G401.6 (cell line): ENCODE results near the gene VCPKMT.

Experiments
- FAIRE-seq: peaks from 2 replicates; lab custom pipeline; 2012; peaks lifted over from hg19 to GRCh38; lab: Jason Lieb, UNC

VCPKMT gene

GRCh38 chr14:50064993-50065392, 51.4 kb downstream of the VCPKMT start:
- no peak for FAIRE-seq

GRCh38 chr14:50063876-50064420, 52.4 kb downstream of the VCPKMT start:
- no peak for FAIRE-seq

GRCh38 chr14:50062438-50063085, 53.8 kb downstream of the VCPKMT start:
- no peak for FAIRE-seq

- FAIRE-seq = no peak
These were observed 54.5 kb downstream of the VCPKMT start for GRCh38 chr14:50061664-50062437.

GRCh38 chr14:50060871-50061663, 55.3 kb downstream of the VCPKMT start:
- FAIRE-seq = no peak

- no peak for FAIRE-seq
These were observed 56.4 kb downstream of the VCPKMT start for GRCh38 chr14:50059763-50060616.
